HG03565 (cell line): ENCODE results near the gene ADCY2.

Experiments
- ATAC-seq: cut with Tn5 transposase; IDR thresholded peaks from one replicate; pipeline ENCODE4 v1.9.1; 2021; ENCODE audit warnings: mild to moderate bottlenecking, moderate library complexity; ENCODE audit not compliant: unreplicated experiment

ADCY2 gene

GRCh38 chr5:7500256-7500655 is 104.3 kb downstream of the ADCY2 start:
- no peak for ATAC-seq

DNA sequence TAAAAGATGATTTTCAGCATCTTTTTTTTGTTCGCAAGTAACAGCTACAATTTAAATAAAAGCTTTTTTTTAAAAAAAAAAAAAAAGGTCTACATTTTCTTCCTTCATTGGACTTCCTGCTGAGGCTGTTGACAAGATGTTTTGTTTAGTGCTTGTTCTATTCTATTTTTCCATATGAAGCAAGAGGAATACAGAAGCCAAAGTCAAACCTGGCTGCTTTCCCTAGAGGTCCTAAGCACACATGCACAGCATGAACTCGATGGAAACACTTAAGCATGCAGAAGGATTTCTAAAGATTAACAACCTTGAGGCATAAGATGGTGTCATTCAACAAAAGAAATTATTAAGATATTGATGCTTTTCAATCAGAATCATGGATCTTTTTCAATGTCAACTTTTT is 105.1 kb downstream of the ADCY2 start:
- ATAC-seq, result no peak

DNA sequence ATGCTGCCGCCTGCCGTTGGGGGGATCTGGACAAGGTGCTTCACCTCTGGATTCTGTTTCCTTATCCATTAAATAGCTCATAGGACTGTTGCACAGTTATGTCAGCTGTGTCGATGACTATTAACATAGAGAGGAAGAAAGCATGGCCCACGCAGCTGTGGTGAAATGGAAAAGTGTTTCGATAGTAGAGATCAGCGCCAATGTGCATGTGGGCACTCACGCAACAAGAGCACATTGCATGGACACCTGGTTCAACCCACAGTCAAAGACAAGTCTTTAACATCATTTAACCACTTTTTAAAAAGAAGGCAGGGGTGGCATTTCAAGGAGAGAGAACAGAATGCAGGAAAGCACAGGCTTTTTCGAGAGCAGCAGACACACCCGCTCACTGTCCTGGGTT is 107.6 kb downstream of the ADCY2 start:
- no peak for ATAC-seq

DNA sequence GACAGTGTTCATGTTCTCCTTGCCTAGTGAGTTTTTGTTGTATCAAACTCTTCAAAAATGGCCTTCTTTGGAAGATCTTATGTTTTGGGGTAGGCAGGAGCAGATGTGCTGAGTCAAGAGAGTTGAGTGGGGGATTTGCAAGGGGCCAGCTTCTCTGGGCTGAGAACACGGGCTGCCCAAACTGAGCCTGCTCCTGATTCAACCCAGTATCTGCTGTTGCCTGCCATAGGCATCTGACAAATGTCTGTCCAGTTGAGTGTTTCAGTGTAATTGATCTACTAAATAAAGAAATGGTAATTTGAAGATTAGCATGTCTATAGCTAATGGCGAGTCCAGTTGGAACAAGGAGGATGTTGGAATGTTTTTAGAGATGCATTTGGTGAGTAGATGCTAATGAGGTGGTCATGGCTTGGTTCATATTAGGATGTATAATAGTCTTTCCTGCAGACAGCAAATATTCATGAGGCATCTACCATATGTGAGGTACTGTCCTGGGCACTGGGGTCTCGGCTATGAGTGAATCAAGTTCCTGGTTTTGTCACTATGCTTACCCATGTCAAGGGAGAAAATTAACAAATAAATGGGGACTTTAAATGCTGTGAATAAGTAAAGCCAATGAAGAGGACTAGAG is 119.5 kb downstream of the ADCY2 start:
- no peak for ATAC-seq

- no peak for ATAC-seq
Measured at GRCh38 chr5:7516253-7516652, 120.3 kb downstream of the ADCY2 start.

DNA sequence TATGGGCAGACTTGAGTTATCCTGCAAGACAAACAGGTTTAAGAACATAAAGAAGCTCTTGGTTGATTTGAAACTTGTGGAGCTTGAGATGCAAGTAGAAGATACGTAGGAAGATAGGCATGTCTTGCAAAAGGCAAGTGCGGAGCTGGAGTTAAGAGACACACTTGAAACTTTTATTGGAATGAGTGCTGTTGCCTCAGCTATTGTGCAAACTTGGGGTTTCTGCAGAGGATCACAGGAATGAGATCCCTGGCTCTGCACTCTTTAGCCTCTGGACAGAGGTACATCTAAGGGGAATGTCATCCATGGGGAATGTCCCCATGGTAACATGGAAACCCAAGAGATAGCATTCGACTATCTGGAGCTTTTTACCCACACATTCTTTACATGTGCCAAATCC is 121.1 kb downstream of the ADCY2 start:
- ATAC-seq, result no peak

DNA sequence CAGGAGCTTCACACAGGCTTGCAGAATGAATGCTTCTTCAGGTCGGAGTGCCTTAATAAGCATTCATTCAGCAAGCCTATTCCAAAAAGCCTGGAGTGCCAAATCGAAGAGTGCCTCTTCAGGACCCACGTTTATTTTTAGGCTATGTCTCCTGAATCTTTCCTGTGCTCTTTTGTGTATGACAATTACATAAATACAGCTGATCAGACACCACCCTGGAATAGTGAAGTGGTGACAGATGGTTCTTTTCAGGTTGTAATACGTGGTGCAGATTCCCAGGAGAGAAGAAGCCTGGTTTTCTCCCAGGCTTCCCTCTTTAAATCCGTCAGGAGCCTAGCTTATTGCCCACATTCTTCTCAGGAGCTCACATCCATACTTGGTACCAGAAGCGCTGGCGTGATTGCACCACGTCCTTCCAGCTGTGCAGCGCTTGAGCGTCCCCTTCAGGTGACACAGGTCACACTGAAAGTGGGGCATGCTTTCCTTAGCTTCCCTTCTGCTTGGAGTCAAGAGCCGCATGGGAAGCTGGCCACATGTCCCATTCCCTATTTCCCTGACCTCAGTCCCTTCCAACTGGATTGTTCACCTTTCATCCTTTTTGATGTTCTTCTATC is 123.1 kb downstream of the ADCY2 start:
- ATAC-seq, result no peak

DNA sequence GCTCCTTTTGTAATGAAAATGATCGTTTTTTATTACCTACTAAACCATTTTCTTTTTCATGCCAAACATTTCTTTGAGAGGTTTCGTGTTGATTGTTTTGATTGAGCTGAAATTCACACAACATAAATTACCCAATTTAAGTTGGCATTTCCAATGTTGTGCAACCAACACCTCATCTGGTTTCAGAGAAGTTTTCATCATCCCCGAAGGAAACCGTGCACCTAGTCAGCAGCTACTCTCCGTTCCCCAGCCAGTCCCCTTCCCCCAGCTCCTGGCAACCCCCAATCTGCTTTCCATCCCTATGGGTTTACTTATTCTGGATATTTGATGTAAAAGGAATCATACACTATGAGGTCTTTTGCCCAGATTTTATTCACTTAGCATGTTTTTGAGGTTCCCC is 123.6 kb downstream of the ADCY2 start:
- no peak for ATAC-seq

DNA sequence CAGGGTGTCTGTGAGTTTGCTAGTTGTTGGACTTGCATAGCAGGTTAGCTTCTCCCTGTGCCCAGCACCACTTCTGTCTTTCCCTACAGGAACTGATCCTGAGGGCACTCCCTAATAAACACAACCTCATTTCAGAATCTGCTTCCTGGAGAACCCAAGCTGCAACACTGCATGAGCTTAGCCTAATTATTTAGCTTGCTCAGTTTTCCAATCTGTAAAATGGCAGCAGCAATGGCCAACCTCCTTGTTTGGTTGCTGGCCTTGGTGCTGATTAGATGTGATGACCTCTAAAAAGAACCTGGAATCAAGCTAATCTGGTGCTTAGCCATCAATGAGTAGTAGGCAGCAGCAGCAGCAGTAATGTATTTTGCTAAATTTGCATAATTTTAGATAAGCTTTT is 133.9 kb downstream of the ADCY2 start:
- no peak for ATAC-seq

GRCh38 chr5:7533941-7534340 is 138.0 kb downstream of the ADCY2 start:
- ATAC-seq, result no peak

DNA sequence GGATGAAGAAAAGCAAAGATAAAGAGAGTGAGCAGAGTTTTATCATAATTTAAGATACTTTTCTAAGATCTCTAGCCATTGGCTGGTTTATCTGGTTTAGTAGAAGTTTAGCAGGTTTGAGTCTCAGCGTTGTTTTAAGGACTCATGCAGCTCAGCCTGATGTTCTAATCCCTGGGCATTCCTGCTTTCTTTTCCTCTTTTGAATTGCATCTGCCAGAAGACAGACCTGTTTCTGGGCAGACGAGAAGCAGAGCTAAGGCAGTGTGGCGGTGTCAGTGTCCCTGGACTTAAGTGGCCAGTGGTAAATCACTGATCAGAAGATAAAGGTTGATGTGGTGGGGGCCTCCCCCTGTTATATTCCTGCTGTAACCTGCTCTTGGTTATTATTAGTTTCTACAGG is 138.6 kb downstream of the ADCY2 start:
- no peak for ATAC-seq

DNA sequence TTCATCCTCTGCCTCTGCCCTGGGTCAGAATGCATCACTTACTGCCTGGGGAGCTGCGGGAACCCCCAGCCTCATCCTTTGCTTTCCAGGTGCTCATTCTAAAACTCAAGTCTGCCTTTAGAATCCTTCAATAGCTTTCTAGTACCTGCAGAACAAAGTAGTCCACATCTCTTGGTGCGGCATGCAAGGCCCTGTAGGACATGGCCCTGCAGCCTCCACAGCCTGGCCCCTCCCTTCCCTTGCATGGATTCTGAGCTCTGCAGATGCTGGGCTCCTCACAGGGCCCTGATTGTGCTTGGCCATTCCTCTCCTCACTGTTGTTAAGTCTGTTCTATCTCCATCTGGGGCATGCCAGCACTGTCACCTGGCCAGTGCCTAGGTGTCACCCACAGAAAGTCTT is 141.6 kb downstream of the ADCY2 start:
- ATAC-seq, result no peak

DNA sequence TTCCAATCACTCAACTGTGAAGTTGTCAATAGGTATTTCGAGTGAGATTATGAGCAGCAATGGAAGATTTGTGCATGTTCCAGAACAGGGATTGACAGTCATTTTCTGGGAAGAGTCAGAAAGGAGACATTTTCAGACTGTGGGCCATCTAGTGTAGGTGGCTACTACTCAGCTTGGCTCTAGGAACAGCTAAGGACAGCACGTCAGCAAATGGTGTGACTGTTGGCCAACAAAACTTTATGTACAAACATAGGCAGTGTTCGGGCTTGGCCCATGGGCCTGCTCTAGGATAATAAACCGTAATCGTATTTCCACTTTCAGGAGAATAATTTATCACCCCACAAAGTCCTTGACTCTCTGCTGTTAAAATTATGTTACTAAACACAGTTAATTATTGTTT is 143.6 kb downstream of the ADCY2 start:
- no peak for ATAC-seq

DNA sequence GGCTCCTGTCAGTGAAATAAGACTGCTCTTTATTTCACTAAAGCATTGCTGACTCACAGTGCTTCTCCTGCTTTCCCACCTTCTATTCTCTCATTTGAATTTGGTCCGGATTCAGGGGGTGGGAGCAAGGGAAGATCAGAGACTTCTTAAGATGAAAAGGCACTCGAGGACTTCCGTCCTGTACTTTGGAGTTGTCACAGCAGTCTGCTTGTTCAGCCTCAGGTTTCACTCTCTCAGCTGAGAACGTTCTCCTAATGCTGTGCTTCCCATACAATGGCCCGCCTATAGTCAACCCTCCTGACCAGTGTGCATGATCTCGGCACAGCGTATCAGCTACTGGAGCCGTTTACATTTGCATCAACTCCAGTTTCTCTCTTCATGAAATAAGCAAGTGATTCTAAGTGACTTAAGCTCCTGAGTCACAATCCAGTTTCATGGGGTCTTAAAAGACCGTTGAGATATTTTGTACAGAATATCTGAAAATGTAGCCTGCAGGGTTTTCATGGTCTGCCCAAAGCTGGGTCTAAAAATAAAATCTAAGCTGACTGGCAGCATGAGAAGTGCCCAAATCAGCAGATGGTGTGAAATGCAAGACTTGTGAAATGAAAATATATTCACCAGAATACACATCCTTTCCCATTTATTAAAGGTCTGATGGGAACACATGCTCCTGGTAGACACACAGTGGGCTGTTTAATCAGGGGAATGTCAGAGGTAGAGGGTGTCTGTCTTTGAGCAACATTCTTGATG is 145.0 kb downstream of the ADCY2 start:
- no peak for ATAC-seq

DNA sequence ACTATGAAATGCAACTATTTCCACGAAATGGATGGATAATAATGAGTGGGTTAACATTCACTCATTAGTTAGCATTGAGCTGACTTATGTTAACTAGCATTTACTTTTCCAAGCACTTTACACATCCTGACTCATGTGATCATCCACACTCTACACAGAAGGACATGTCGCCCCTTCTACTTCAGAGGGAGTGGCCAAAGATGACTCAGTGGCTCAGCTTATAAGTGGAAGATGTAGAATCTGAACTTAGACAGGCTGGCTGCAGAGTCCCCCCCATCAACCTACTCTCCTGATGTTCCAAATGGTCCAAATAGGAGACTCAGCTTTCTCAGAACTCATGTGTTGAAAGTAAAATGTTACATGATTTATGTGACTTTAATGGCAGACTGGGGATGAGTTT is 146.0 kb downstream of the ADCY2 start:
- no peak for ATAC-seq

- no peak for ATAC-seq
Measured at GRCh38 chr5:7546555-7546954, 150.6 kb downstream of the ADCY2 start.

DNA sequence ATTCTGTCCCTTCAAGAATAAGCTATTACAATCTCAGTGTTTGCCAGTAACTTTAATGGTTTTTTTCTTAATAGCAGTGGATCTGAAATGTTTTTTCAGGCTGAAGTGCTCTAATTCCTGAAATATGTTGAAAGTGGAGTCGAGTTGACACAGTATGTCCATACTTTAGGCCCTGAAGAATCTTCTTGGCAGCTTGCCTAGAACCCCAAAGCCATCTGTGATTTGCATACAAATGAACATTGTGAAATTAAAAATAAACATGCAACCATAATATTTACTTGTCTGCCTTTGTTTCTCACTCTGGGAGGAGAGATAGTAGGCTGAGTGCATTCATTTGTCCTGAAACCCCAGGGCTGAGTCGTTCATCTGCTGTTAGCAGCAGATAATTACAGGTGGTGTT is 152.7 kb downstream of the ADCY2 start:
- ATAC-seq, result no peak

GRCh38 chr5:7565559-7565958 is 169.6 kb downstream of the ADCY2 start:
- no peak for ATAC-seq

DNA sequence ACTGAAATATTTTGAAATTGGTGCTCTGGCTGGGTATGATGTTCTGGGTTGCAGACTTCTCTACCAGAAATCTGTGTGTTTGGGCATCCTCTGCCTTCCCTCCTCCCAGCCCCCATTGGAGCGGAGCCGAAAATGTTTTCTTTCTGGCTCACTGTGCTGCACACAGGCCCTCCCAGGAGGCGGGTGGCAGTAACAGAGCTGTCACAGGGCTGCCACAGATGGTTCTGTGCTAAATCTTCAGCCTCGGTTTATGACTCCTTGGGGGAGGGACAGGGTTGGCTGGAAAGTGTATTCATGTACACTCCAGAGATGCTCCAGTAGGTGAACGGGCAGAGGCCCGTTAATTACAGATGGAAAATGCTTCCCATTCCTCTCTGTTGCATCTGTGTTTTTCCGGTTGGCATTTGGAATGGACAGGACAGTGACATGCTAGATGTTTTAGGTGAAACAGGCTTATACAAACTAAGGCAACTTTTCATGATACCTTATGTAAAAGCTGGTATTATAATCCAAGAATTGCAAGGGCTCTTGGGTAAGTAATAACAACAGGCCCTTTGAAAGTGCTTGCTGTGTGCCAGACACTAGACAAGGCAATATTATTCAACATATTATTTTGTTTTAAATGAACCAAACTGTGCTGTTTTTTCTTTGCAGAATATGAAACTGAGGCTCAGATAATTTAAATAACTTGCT is 180.2 kb downstream of the ADCY2 start:
- no peak for ATAC-seq

- ATAC-seq, result no peak
Measured at GRCh38 chr5:7577381-7577780, 181.4 kb downstream of the ADCY2 start.

GRCh38 chr5:7578071-7578470 is 182.1 kb downstream of the ADCY2 start:
- ATAC-seq, result no peak

DNA sequence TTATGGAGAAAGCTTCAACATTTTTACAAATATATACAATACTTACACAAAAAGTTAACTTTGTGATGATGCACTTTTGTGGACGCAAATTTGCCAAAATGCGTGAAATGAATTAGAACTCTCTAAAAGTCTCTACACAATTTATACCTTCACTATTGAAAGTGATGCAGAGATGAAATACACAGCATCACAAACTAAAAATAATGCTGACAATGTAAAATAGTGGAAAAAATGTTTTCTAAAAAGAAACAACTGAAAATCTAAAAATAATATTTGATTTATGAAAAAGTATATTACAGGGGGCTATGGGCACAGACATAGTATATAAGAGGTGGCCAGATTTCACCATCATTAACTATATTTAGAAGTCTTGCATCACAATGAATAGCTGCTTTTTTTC is 188.8 kb downstream of the ADCY2 start:
- ATAC-seq, result no peak
